GM12878 (cell line): Measurements from ENCODE around the gene CDC25A. TPM values are rescaled to one million over a fixed set of nuclear protein-coding genes. Genes with fewer than 3 reads are reported as not detected.

Source experiments
- ATAC-seq: fragments of 200-7000 bp; cut with Tn5 transposase; 3 replicates; pipeline ENCODE4 v1.9.1; 2020; ENCODE audit warnings: mild to moderate bottlenecking, moderate library complexity
- BruUV-seq: library from RNA; stranded (reverse); fragments of 400-500 nt; replicated peaks from 2 replicates; lab custom pipeline; 2021; lab: Mats Ljungman, UMichigan
- CTCF ChIA-PET: fragments of 300-600 bp; sonication (Branson Sonifier 250); formaldehyde crosslinking; extraction: SDS; loops from one replicate; lab custom pipeline; 2021; ENCODE audit warnings: inconsistent platforms; lab: Yijun Ruan, JAX
- POLR2A ChIA-PET: fragments of 350-600 bp; formaldehyde crosslinking; extraction: SDS; loops from one replicate; lab custom pipeline; 2021; ENCODE audit warnings: inconsistent platforms; lab: Charles Lee
- RAD21 ChIA-PET: fragments of 300-600 bp; sonication (Branson Sonifier 250); formaldehyde crosslinking; loops from one replicate; lab custom pipeline; 2023; ENCODE audit warnings: antibody characterized with exemption; ENCODE audit not compliant: unreplicated experiment; lab: Charles Lee
- SMC1A ChIA-PET: fragments of 300-600 bp; sonication (Branson Sonifier 250); formaldehyde crosslinking; loops from one replicate; lab custom pipeline; 2023; ENCODE audit not compliant: unreplicated experiment, uncharacterized antibody; lab: Charles Lee
- DNase-seq: peaks from one replicate; pipeline ENCODE4 v3.0.0-alpha.2; 2011; ENCODE audit warnings: low read depth, low spot score
- FAIRE-seq: peaks from 3 replicates; lab custom pipeline; 2011; peaks lifted over from hg19 to GRCh38; lab: Jason Lieb, UNC
- H2AFZ ChIP-seq: 2 replicates; pipeline ENCODE4 v1.6.0; 2011; ENCODE audit warnings: low read depth, low read length, control low read depth; ENCODE audit not compliant: control insufficient read depth
- H3K27ac ChIP-seq: 2 replicates; pipeline ENCODE4 v1.5.1; 2011; ENCODE audit warnings: control low read depth; ENCODE audit not compliant: control insufficient read depth, insufficient read depth
- H3K27me3 ChIP-seq, 2 experiments: replicated peaks in 1 of 2; 2 replicates each; pipeline versions ENCODE4 v1.6.0 to v1.6.1; 2011; ENCODE audit warnings: low read length in 1 of 2; ENCODE audit not compliant: control insufficient read depth in 2 of 2, insufficient read depth in 2 of 2
- H3K36me3 ChIP-seq, 2 experiments: 2 replicates each; pipeline ENCODE4 v1.5.1; 2011; ENCODE audit warnings: low read length in 1 of 2; ENCODE audit not compliant: control insufficient read depth in 2 of 2, insufficient read depth in 2 of 2
- H3K4me1 ChIP-seq: 2 replicates; pipeline ENCODE4 v1.6.1; 2011; ENCODE audit warnings: mild to moderate bottlenecking, low read length, moderate library complexity, mixed read lengths; ENCODE audit not compliant: control insufficient read depth, insufficient read depth
- H3K4me2 ChIP-seq: 2 replicates; pipeline ENCODE4 v1.6.0; 2011; ENCODE audit warnings: control low read depth; ENCODE audit not compliant: control insufficient read depth, insufficient read depth
- H3K4me3 ChIP-seq: fragments of 200-600 bp; sonication (generic); 2 replicates; pipeline ENCODE4 v1.5.1; 2016
- H3K79me2 ChIP-seq: 2 replicates; pipeline ENCODE4 v1.6.0; 2011; ENCODE audit warnings: low read length; ENCODE audit not compliant: control insufficient read depth, insufficient read depth
- H3K9ac ChIP-seq: 2 replicates; pipeline ENCODE4 v1.8.0; 2011; ENCODE audit warnings: low read length, control low read depth, mixed read lengths; ENCODE audit not compliant: control insufficient read depth, insufficient read depth
- H3K9me3 ChIP-seq: replicated peaks from 3 replicates; pipeline ENCODE4 v1.5.1; 2011; ENCODE audit warnings: mild to moderate bottlenecking, low read length; ENCODE audit not compliant: control insufficient read depth, insufficient read depth
- H4K20me1 ChIP-seq: 2 replicates; pipeline ENCODE4 v1.6.0; 2011; ENCODE audit not compliant: control insufficient read depth, insufficient read depth
- BACH1 ChIP-seq: fragments of 450-650 bp; IDR thresholded peaks from 2 replicates; pipeline ENCODE4 v1.6.1; 2017; ENCODE audit warnings: mild to moderate bottlenecking, borderline replicate concordance
- BCL11A ChIP-seq: IDR thresholded peaks from 2 replicates; pipeline ENCODE4 v1.6.1; 2011; ENCODE audit warnings: low read depth, low read length
- EED ChIP-seq: sonication (generic); IDR thresholded peaks from 2 replicates; pipeline ENCODE4 v1.6.1; 2016; ENCODE audit warnings: antibody characterized with exemption, low read depth
- EP300 ChIP-seq, 2 experiments: fragments of 150-350 bp in 1 of 2; IDR thresholded peaks; 2 replicates each; pipeline ENCODE4 v1.6.1; 2011 to 2012; ENCODE audit warnings: low read depth in 2 of 2, low read length in 2 of 2, borderline replicate concordance in 1 of 2, improper control_type of control experiment in 1 of 2, inconsistent platforms in 1 of 2; ENCODE audit not compliant: control insufficient read depth in 1 of 2
- JUNB ChIP-seq: IDR thresholded peaks from 2 replicates; pipeline ENCODE4 v1.6.1; 2016; ENCODE audit warnings: antibody characterized with exemption, mild to moderate bottlenecking
- KLF5 ChIP-seq: fragments of 450-650 bp; IDR thresholded peaks from 2 replicates; pipeline ENCODE4 v1.6.1; 2014; ENCODE audit warnings: mild to moderate bottlenecking; ENCODE audit not compliant: partially characterized antibody
- NFYB ChIP-seq: IDR thresholded peaks from 2 replicates; pipeline ENCODE4 v1.6.1; 2011; ENCODE audit warnings: low read depth, mild to moderate bottlenecking, low read length, improper control_type of control experiment, moderate library complexity; ENCODE audit not compliant: insufficient read depth
- NRF1 ChIP-seq: conservative IDR thresholded peaks from 2 replicates; pipeline ENCODE4 v1.6.1; 2011; ENCODE audit warnings: mild to moderate bottlenecking, low read depth, low read length, improper control_type of control experiment
- STAT1 ChIP-seq: fragments of 450-650 bp; conservative IDR thresholded peaks from 2 replicates; pipeline ENCODE4 v1.6.1; 2014; ENCODE audit warnings: antibody characterized with exemption, mild to moderate bottlenecking
- YY1 ChIP-seq: IDR thresholded peaks from 2 replicates; pipeline ENCODE4 v1.6.1; 2011; ENCODE audit warnings: low read depth, mild to moderate bottlenecking, low read length
- WGBS: methylation state at CpG from one replicate; pipeline ENCODE4 v1.1.6; 2016; ENCODE audit warnings: low lambda C conversion rate; ENCODE audit not compliant: insufficient replicate concordance, insufficient coverage; ENCODE audit errors: missing lambda C conversion rate; 5-methylcytosine and 5-hydroxymethylcytosine counted together
- in situ Hi-C: fragments of 300-500 bp; cut with MboI; formaldehyde crosslinking; loops from 9 replicates; pipeline ENCODE4 v1.14.3; 2018; ENCODE audit warnings: mixed read lengths
- intact Hi-C: fragments of 100-400 bp; cut with micrococcal nuclease; formaldehyde crosslinking; loops from one replicate; pipeline ENCODE4 v1.14.2; 2022; ENCODE audit not compliant: unreplicated experiment
- polyA plus RNA-seq, 11 experiments: library from polyadenylated mRNA; depleted of rRNA in 4 of 11; unstranded in 6 of 11; stranded (reverse) in 5 of 11; fragments of >200 nt; fragmentation: Nextera tagmentation in 4 of 11; fragmentation: Illumina TruSeq in 1 of 11; extraction: Ambion mirVana in 4 of 11; extraction: Trizol in 1 of 11; gene quantifications; 1 replicate in 1 of 11; 2 replicates in 10 of 11; pipeline versions ENCODE4 v1.2.1 to v1.2.3, GENCODE V29; 2011 to 2016; ENCODE audit warnings: inconsistent platforms in 2 of 11, missing spikeins in 2 of 11, low read depth in 1 of 11
- total RNA-seq, 4 experiments: library from RNA; depleted of rRNA in 3 of 4; stranded (reverse); fragments of >200 nt in 3 of 4; fragmentation: Illumina TruSeq in 1 of 4; extraction: Trizol in 1 of 4; gene quantifications; 2 replicates each; pipeline versions ENCODE4 v1.2.1 to v1.2.3, GENCODE V29; 2013 to 2021
- TF ChIP-seq, protein P1 (sequence below): fragments of 450-650 bp; IDR thresholded peaks from 2 replicates; pipeline ENCODE4 v1.6.1; 2017; ENCODE audit warnings: mild to moderate bottlenecking
- TF ChIP-seq, protein P2 (sequence below): fragments of 450-650 bp; IDR thresholded peaks from 2 replicates; pipeline ENCODE4 v1.6.1; 2018; ENCODE audit warnings: borderline replicate concordance, mild to moderate bottlenecking; ENCODE audit not compliant: partially characterized antibody
- TF ChIP-seq, protein P3 (sequence below): fragments of 450-650 bp; IDR thresholded peaks from 2 replicates; pipeline ENCODE4 v1.6.1; 2016; ENCODE audit warnings: mild to moderate bottlenecking, moderate library complexity, borderline replicate concordance

The CDC25A gene
- total and polyA plus RNA-seq, 10 of the 15 experiments (the other 5 are each of a cell fraction or from before 2014, with no cell fraction given), result 2.9 to 36.6 (median 26.9) TPM

DNA sequence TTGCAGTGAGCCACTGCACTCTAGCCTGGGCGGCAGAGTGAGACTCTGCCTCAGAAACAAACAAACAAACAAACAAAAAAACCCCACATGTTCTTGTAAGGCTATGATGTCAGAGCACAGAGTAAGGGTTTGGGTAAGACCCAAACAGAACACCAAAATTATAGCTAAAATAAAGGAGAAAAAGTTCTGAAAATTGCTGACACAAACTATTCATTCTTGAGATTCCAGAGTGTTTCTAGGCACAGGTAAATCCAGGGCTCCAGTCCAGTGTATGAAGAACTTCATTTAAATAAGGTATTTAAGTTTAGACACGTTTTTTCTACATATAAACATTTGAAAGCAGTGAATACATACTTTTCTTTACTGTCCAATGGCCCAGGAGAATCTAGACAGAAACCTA lies 3.9 kb downstream of the CDC25A start:
- ATAC-seq (no peak), DNase-seq (no peak), FAIRE-seq (no peak)
- Histone ChIP-seq H4K20me1 (no peaks in the 10 kb centered on the region), H2AFZ (no peak overlapping the region), H3K27me3 (no peaks in the 10 kb centered on the region), H3K27ac (no peak overlapping the region), H3K9me3 (no peaks in the 10 kb centered on the region), H3K4me2 (no peak overlapping the region), H3K36me3 (peaks cover 13 to 37% of the 10 kb centered on the region in 2 experiments), H3K9ac (no peak overlapping the region), H3K4me1 (peaks cover 12% of the 10 kb centered on the region; the same call in 1 of the 2 replicates), H3K4me3 (no peak overlapping the region), H3K79me2 (peaks cover 64% of the 10 kb centered on the region)
- 60% methylated on average over 2 of the region's 2 CpGs for WGBS
- CTCF ChIA-PET, result interaction anchor here (2.0 to 2.9 kb wide), 2 partner anchors 33 to 252 kb away, joined by 7 to 17 read pairs; no protein-coding TSS in a partner anchor
- SMC1A ChIA-PET, result interaction anchor here (1.5 kb wide), 2 partner anchors 116 to 252 kb away, joined by 4 to 7 read pairs; no protein-coding TSS in a partner anchor
- in situ Hi-C loops (no loop called here), intact Hi-C loops (no loop called here)
- TF ChIP-seq YY1 (no peak), BCL11A (no peak), EP300 (IDR thresholded peaks at IDR 0.05; ENCODE audit: borderline replicate concordance in 1 of 2, control insufficient read depth in 1 of 2, low read depth in 2 of 2, low read length in 2 of 2) (no peak), NRF1 (no peak), NFYB (no peak), STAT1 (no peak), BACH1 (no peak), EED (no peak), KLF5 (no peak), JUNB (no peak)
- TF ChIP-seq, protein P1, sequence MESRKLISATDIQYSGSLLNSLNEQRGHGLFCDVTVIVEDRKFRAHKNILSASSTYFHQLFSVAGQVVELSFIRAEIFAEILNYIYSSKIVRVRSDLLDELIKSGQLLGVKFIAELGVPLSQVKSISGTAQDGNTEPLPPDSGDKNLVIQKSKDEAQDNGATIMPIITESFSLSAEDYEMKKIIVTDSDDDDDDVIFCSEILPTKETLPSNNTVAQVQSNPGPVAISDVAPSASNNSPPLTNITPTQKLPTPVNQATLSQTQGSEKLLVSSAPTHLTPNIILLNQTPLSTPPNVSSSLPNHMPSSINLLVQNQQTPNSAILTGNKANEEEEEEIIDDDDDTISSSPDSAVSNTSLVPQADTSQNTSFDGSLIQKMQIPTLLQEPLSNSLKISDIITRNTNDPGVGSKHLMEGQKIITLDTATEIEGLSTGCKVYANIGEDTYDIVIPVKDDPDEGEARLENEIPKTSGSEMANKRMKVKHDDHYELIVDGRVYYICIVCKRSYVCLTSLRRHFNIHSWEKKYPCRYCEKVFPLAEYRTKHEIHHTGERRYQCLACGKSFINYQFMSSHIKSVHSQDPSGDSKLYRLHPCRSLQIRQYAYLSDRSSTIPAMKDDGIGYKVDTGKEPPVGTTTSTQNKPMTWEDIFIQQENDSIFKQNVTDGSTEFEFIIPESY, result no peak
- TF ChIP-seq, protein P2, sequence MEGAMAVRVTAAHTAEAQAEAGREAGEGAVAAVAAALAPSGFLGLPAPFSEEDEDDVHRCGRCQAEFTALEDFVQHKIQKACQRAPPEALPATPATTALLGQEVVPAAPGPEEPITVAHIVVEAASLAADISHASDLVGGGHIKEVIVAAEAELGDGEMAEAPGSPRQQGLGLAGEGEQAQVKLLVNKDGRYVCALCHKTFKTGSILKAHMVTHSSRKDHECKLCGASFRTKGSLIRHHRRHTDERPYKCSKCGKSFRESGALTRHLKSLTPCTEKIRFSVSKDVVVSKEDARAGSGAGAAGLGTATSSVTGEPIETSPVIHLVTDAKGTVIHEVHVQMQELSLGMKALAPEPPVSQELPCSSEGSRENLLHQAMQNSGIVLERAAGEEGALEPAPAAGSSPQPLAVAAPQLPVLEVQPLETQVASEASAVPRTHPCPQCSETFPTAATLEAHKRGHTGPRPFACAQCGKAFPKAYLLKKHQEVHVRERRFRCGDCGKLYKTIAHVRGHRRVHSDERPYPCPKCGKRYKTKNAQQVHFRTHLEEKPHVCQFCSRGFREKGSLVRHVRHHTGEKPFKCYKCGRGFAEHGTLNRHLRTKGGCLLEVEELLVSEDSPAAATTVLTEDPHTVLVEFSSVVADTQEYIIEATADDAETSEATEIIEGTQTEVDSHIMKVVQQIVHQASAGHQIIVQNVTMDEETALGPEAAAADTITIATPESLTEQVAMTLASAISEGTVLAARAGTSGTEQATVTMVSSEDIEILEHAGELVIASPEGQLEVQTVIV, result no peak
- TF ChIP-seq, protein P3, sequence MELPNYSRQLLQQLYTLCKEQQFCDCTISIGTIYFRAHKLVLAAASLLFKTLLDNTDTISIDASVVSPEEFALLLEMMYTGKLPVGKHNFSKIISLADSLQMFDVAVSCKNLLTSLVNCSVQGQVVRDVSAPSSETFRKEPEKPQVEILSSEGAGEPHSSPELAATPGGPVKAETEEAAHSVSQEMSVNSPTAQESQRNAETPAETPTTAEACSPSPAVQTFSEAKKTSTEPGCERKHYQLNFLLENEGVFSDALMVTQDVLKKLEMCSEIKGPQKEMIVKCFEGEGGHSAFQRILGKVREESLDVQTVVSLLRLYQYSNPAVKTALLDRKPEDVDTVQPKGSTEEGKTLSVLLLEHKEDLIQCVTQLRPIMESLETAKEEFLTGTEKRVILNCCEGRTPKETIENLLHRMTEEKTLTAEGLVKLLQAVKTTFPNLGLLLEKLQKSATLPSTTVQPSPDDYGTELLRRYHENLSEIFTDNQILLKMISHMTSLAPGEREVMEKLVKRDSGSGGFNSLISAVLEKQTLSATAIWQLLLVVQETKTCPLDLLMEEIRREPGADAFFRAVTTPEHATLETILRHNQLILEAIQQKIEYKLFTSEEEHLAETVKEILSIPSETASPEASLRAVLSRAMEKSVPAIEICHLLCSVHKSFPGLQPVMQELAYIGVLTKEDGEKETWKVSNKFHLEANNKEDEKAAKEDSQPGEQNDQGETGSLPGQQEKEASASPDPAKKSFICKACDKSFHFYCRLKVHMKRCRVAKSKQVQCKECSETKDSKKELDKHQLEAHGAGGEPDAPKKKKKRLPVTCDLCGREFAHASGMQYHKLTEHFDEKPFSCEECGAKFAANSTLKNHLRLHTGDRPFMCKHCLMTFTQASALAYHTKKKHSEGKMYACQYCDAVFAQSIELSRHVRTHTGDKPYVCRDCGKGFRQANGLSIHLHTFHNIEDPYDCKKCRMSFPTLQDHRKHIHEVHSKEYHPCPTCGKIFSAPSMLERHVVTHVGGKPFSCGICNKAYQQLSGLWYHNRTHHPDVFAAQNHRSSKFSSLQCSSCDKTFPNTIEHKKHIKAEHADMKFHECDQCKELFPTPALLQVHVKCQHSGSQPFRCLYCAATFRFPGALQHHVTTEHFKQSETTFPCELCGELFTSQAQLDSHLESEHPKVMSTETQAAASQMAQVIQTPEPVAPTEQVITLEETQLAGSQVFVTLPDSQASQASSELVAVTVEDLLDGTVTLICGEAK, result no peak
- POLR2A ChIA-PET, result interaction anchor here (0.6 kb wide), 2 partner anchors 117 to 676 kb away, joined by 3 read pairs; no protein-coding TSS in a partner anchor
- RAD21 ChIA-PET, result no interaction called here
- no TSS peak for BruUV-seq
